ENCODE measurements around the gene OIP5. TPM values are rescaled to one million over a fixed set of nuclear protein-coding genes. Genes with fewer than 3 reads are reported as not detected.
"Not testable (repeated sequence)": the region's sequence is repeated elsewhere in the genome, so short reads cannot be mapped to it uniquely, and the experiment has no call there.

Gene OIP5
- total RNA-seq, 6 experiments from 2014 or later: 0.23 to 1.1 (median 0.82) TPM; not detected in 1

GRCh38 chr15:41263891-41264351 is 68.5 kb downstream of the OIP5 start:
- Histone ChIP-seq H3K9me3 (no peaks in the 10 kb centered on the region), H3K4me3 (no peak overlapping the region), H3K27ac (peak overlapping the region in 2 of 3 donors; percentile 9 to 93), H3K36me3 (peaks cover 0 to 46% (median 19%) of the 10 kb centered on the region in 4 donors), H3K4me1 (peaks cover 0 to 52% (median 18%) of the 10 kb centered on the region in 4 donors), H3K27me3 (no peaks in the 10 kb centered on the region)
- intact Hi-C loops (cut with DNase I): no loop called here
- no peak for TF ChIP-seq POLR2A (IDR thresholded peaks at IDR 0.05)
- no peak for TF ChIP-seq CTCF (IDR thresholded peaks at IDR 0.05)
- ATAC-seq (no peak), DNase-seq (no peak)
- WGBS (ENCODE audit: insufficient coverage, low coverage, low lambda C conversion rate, missing lambda C conversion rate): 51% methylated on average over 6 of the region's 6 CpGs

- TF ChIP-seq CTCF (IDR thresholded peaks at IDR 0.05) (no peak), POLR2A (IDR thresholded peaks at IDR 0.05) (no peak)
- H3K27me3 ChIP-seq: no peaks in the 10 kb centered on the region
- DNase-seq: no peak
- WGBS (ENCODE audit: insufficient coverage, low coverage, low lambda C conversion rate, missing lambda C conversion rate): 39% methylated on average over 8 of the region's 8 CpGs
- intact Hi-C loops (cut with DNase I): no loop called here
- H3K4me1 ChIP-seq: peaks cover 0 to 66% (median 18%) of the 10 kb centered on the region in 4 donors
- peaks cover 0 to 50% (median 19%) of the 10 kb centered on the region in 4 donors for H3K36me3 ChIP-seq
- no peaks in the 10 kb centered on the region for H3K9me3 ChIP-seq
- H3K4me3 ChIP-seq: no peak overlapping the region
- peak; percentile 7 to 43 (median 18) for ATAC-seq
- H3K27ac ChIP-seq: peak overlapping the region in 2 of 3 donors; percentile 9 to 93
Measured at GRCh38 chr15:41262571-41262970, 69.8 kb downstream of the OIP5 start.

GRCh38 chr15:41260924-41261323 is 71.5 kb downstream of the OIP5 start:
- ATAC-seq; intact Hi-C loops (cut with DNase I): not testable (repeated sequence)

GRCh38 chr15:41259546-41260189 is 72.7 kb downstream of the OIP5 start:
- Histone ChIP-seq H3K4me1 (peaks cover 0 to 90% (median 24%) of the 10 kb centered on the region in 4 donors), H3K36me3 (peaks cover 0 to 33% (median 13%) of the 10 kb centered on the region in 4 donors), H3K4me3 (peak overlapping the region in 1 of 3 donors; percentile 4), H3K9me3 (no peaks in the 10 kb centered on the region), H3K27ac (peak overlapping the region; percentile 67 to 96 (median 93)), H3K27me3 (no peaks in the 10 kb centered on the region)
- ATAC-seq (peak; percentile 71 to 89 (median 76)), DNase-seq (peak; percentile 82 to 93 (median 91))
- TF ChIP-seq POLR2A (IDR thresholded peaks at IDR 0.05): no peak
- no peak for TF ChIP-seq CTCF (IDR thresholded peaks at IDR 0.05)
- 25% methylated on average over 12 of the region's 12 CpGs for WGBS (ENCODE audit: insufficient coverage, low coverage, low lambda C conversion rate, missing lambda C conversion rate)
- intact Hi-C loops (cut with DNase I): no loop called here

More at GRCh38 chr15:41260924-41261323, 71.5 kb downstream of the OIP5 start:
- peaks cover 0 to 42% (median 16%) of the 10 kb centered on the region in 4 donors for H3K36me3 ChIP-seq
- not testable (repeated sequence) for H3K27me3 ChIP-seq, DNase-seq, H3K9me3 ChIP-seq, H3K4me3 ChIP-seq
- 82% methylated on average over 7 of the region's 7 CpGs for WGBS (ENCODE audit: insufficient coverage, low coverage, low lambda C conversion rate, missing lambda C conversion rate)
- H3K27ac ChIP-seq: peak overlapping the region in 2 of 3 donors; percentile 93 to 96
- peaks cover 0 to 79% (median 20%) of the 10 kb centered on the region in 4 donors for H3K4me1 ChIP-seq

Other genes starting within 250 kb of the OIP5 start
- 10 to 100 TPM in 4 of 6 experiments, 1 to 10 TPM in 2; 7.8 to 12.5 (median 11.2) TPM for gene INO80, start 216.3 kb downstream of the OIP5 start, total RNA-seq
- under 1 TPM in 1 of 6 experiments, not detected in 5; 0.22 TPM for gene EXD1, start 101.8 kb downstream of the OIP5 start, total RNA-seq
- gene CHP1, start 101.3 kb downstream of the OIP5 start, total RNA-seq: 100 to 1,000 TPM; 137 to 270 (median 205) TPM
- 1 to 10 TPM; 2.2 to 9.3 (median 5.0) TPM for gene NUSAP1, start 290 bp upstream of the OIP5 start, total RNA-seq
- 10 to 100 TPM; 19.3 to 26.0 (median 22.1) TPM for gene NDUFAF1, start 69.9 kb upstream of the OIP5 start, total RNA-seq
- gene RTF1, start 84.5 kb upstream of the OIP5 start, total RNA-seq: 10 to 100 TPM; 10.5 to 21.5 (median 14.2) TPM
- gene ITPKA, start 161.3 kb upstream of the OIP5 start, total RNA-seq: 10 to 100 TPM in 2 of 6 experiments, 1 to 10 TPM in 1, under 1 TPM in 3; 0.60 to 15.5 (median 1.4) TPM
- gene LTK, start 181.2 kb upstream of the OIP5 start, total RNA-seq: 1 to 10 TPM in 4 of 6 experiments, under 1 TPM in 2; 0.56 to 3.3 (median 1.8) TPM
- 10 to 100 TPM; 13.9 to 20.8 (median 17.9) TPM for gene RPAP1, start 211.7 kb upstream of the OIP5 start, total RNA-seq
- gene TYRO3, start 226.6 kb upstream of the OIP5 start, total RNA-seq: 1 to 10 TPM; 1.1 to 2.9 (median 1.8) TPM